Measurements from ENCODE around the gene ZNF616.

ZNF616 gene

GRCh38 chr19:52139252-52140031 lies at the start of gene ZNF616:
TSS of gene ZNF616 (minus strand) at chr19:52139938. CDS start at chr19:52130512, 9,426 bp downstream.
- DNase-seq (ENCODE audit: low read depth in 2 of 2) = peak; percentile 38 to 69

GRCh38 chr19:52188822-52189734 lies 49.3 kb upstream of the ZNF616 start:
- no peak for DNase-seq (ENCODE audit: low read depth in 2 of 2)

GRCh38 chr19:52187407-52187806 lies 47.7 kb upstream of the ZNF616 start:
- DNase-seq (ENCODE audit: low read depth in 2 of 2) = no peak

- no peak for DNase-seq (ENCODE audit: low read depth in 2 of 2)
Measured at GRCh38 chr19:52176574-52176973, 36.8 kb upstream of the ZNF616 start.

- no peak for DNase-seq (ENCODE audit: low read depth in 2 of 2)
Measured at GRCh38 chr19:52172347-52172746, 32.6 kb upstream of the ZNF616 start.

GRCh38 chr19:52171321-52172169 lies 31.8 kb upstream of the ZNF616 start, which contains the start of gene ZNF836:
TSS of gene ZNF836 (minus strand) at chr19:52171621. CDS start at chr19:52168072, 3,549 bp downstream.
- DNase-seq (ENCODE audit: low read depth in 2 of 2) = peak; percentile 83

- DNase-seq (ENCODE audit: low read depth in 2 of 2) = no peak
Measured at GRCh38 chr19:52170863-52171320, 31.2 kb upstream of the ZNF616 start.

- no peak for DNase-seq (ENCODE audit: low read depth in 2 of 2)
Measured at GRCh38 chr19:52170304-52170703, 30.6 kb upstream of the ZNF616 start.

- no peak for DNase-seq (ENCODE audit: low read depth in 2 of 2)
Measured at GRCh38 chr19:52155596-52156359, 16.0 kb upstream of the ZNF616 start.

GRCh38 chr19:52148256-52148655 lies 8.5 kb upstream of the ZNF616 start:
- DNase-seq (ENCODE audit: low read depth in 2 of 2) = no peak

- DNase-seq (ENCODE audit: low read depth in 2 of 2) = no peak
Measured at GRCh38 chr19:52142001-52142595, 2.4 kb upstream of the ZNF616 start.

GRCh38 chr19:52141203-52141602 lies 1.5 kb upstream of the ZNF616 start:
- no peak for DNase-seq (ENCODE audit: low read depth in 2 of 2)

GRCh38 chr19:52140032-52140710 lies 433 bp upstream of the ZNF616 start:
- DNase-seq (ENCODE audit: low read depth in 2 of 2) = peak; percentile 94 to 96

- no peak for DNase-seq (ENCODE audit: low read depth in 2 of 2)
Measured at GRCh38 chr19:52138983-52139251, 821 bp downstream of the ZNF616 start.

GRCh38 chr19:52138278-52138982 lies 1.3 kb downstream of the ZNF616 start:
- DNase-seq (ENCODE audit: low read depth in 2 of 2) = no peak

GRCh38 chr19:52120286-52120685 lies 19.5 kb downstream of the ZNF616 start:
- no peak for DNase-seq (ENCODE audit: low read depth in 2 of 2)

- no peak for DNase-seq (ENCODE audit: low read depth in 2 of 2)
Measured at GRCh38 chr19:52115526-52116053, 24.1 kb downstream of the ZNF616 start.

- DNase-seq (ENCODE audit: low read depth in 2 of 2) = no peak
Measured at GRCh38 chr19:52114691-52115090, 25.0 kb downstream of the ZNF616 start.

- DNase-seq (ENCODE audit: low read depth in 2 of 2) = no peak
Measured at GRCh38 chr19:52112624-52113023, 27.1 kb downstream of the ZNF616 start.

All from stimulated activated CD4-positive, alpha-beta T cell treated with anti-CD3 and anti-CD28 coated beads, Interleukin-1b, Interleukin-23, amount 100 ng/mL, for 1 hour (primary cell).